HepG2 (cell line): ENCODE measurements around the gene CPN1. TPM values are rescaled to one million over a fixed set of nuclear protein-coding genes. Genes with fewer than 3 reads are reported as not detected.
A peak's percentile ranks its signal among the peaks of the same experiment; 100 is the strongest.

ENCODE experiments used
- ATAC-seq: fragments of 200-7000 bp; cut with Tn5 transposase; 3 replicates; pipeline ENCODE4 v1.9.1; 2020; ENCODE audit warnings: mild to moderate bottlenecking, moderate library complexity
- BruUV-seq: library from RNA; stranded (reverse); fragments of 400-500 nt; replicated peaks from 2 replicates; lab custom pipeline; 2021; lab: Mats Ljungman, UMichigan
- CTCF ChIA-PET: fragments of 300-600 bp; formaldehyde crosslinking; extraction: SDS; loops from one replicate; lab custom pipeline; 2021; ENCODE audit warnings: low total read pairs, inconsistent platforms, low intra/inter-chr PET ratio; lab: Yijun Ruan, JAX
- POLR2A ChIA-PET: fragments of 350-600 bp; sonication (Branson Sonifier 250); formaldehyde crosslinking; loops from one replicate; lab custom pipeline; 2020; ENCODE audit warnings: antibody characterized with exemption, inconsistent platforms; lab: Yijun Ruan, JAX
- DNase-seq: peaks from one replicate; pipeline ENCODE4 v3.0.0-alpha.2; 2015; ENCODE audit warnings: low spot score
- FAIRE-seq: peaks from 3 replicates; lab custom pipeline; 2011; peaks lifted over from hg19 to GRCh38; lab: Jason Lieb, UNC
- H2AFZ ChIP-seq: one replicate; pipeline ENCODE4 v1.6.1; 2011; ENCODE audit warnings: low read length, inconsistent platforms
- H3K27ac ChIP-seq: fragments of 300-600 bp; 3 replicates; pipeline ENCODE4 v1.8.0; 2011; ENCODE audit warnings: mixed run types, mild to moderate bottlenecking, mixed read lengths, low read length, inconsistent platforms; ENCODE audit not compliant: insufficient read depth; ENCODE audit errors: extremely low read length
- H3K27me3 ChIP-seq, 2 experiments: fragments of 200-600 bp in 1 of 2; 2 replicates in 1 of 2; 3 replicates in 1 of 2; pipeline versions ENCODE4 v1.6.0 to v1.8.0; 2011; ENCODE audit warnings: low read length in 2 of 2, mild to moderate bottlenecking in 2 of 2, moderate library complexity in 2 of 2, inconsistent platforms in 1 of 2; ENCODE audit not compliant: insufficient read depth in 2 of 2, control insufficient read depth in 1 of 2
- H3K36me3 ChIP-seq, 2 experiments: fragments of 200-600 bp in 1 of 2; replicated peaks in 1 of 2; 2 replicates in 1 of 2; 3 replicates in 1 of 2; pipeline versions ENCODE4 v1.5.1 to v1.8.0; 2011; ENCODE audit warnings: low read length in 2 of 2, inconsistent platforms in 1 of 2; ENCODE audit not compliant: insufficient read depth in 2 of 2, control insufficient read depth in 1 of 2
- H3K4me1 ChIP-seq: 2 replicates; pipeline ENCODE4 v1.5.1; 2012; ENCODE audit warnings: low read length, inconsistent platforms; ENCODE audit not compliant: insufficient read depth
- H3K4me2 ChIP-seq: 2 replicates; pipeline ENCODE4 v1.6.0; 2011; ENCODE audit warnings: low read depth, low read length, inconsistent platforms
- H3K4me3 ChIP-seq, 3 experiments: fragments of 200-600 bp in 1 of 3; sonication (generic), shearing (Covaris generic) in 1 of 3; replicated peaks in 1 of 3; 2 replicates each; pipeline ENCODE4 v1.5.1; 2011 to 2016; ENCODE audit warnings: low read length in 3 of 3, inconsistent platforms in 2 of 3, low read depth in 2 of 3, mild to moderate bottlenecking in 2 of 3, control low read depth in 1 of 3, mixed read lengths in 1 of 3; ENCODE audit not compliant: insufficient read depth in 1 of 3
- H3K79me2 ChIP-seq: one replicate; pipeline ENCODE4 v1.6.1; 2011; ENCODE audit warnings: low read length, inconsistent platforms; ENCODE audit not compliant: insufficient read depth
- H3K9ac ChIP-seq: 2 replicates; pipeline ENCODE4 v1.6.0; 2011; ENCODE audit warnings: mild to moderate bottlenecking, low read depth, low read length, inconsistent platforms; ENCODE audit not compliant: insufficient read depth
- H3K9me3 ChIP-seq: 2 replicates; pipeline ENCODE4 v1.5.1; 2012; ENCODE audit warnings: mild to moderate bottlenecking, low read length
- H4K20me1 ChIP-seq: 2 replicates; pipeline ENCODE4 v1.6.0; 2011; ENCODE audit warnings: inconsistent platforms, mild to moderate bottlenecking, low read length, moderate library complexity; ENCODE audit not compliant: insufficient read depth
- GFI1 ChIP-seq: sonication (generic); formaldehyde crosslinking; IDR thresholded peaks from 2 replicates; pipeline ENCODE4 v1.5.0; 2020; ENCODE audit warnings: missing genetic modification reagents, mild to moderate bottlenecking, borderline replicate concordance
- KMT2B ChIP-seq: IDR thresholded peaks from 2 replicates; pipeline ENCODE4 v1.6.1; 2016; ENCODE audit warnings: missing genetic modification reagents, missing compliant biosample characterization
- SNRNP70 ChIP-seq: fragments of 200-400 bp; formaldehyde crosslinking; IDR thresholded peaks from 2 replicates; pipeline ENCODE4 v1.6.1; 2017; ENCODE audit warnings: mild to moderate bottlenecking, low read depth, low read length, moderate library complexity
- ZNF160 ChIP-seq: sonication (generic); formaldehyde crosslinking; IDR thresholded peaks from 2 replicates; pipeline ENCODE4 v1.8.0; 2022; ENCODE audit warnings: mild to moderate bottlenecking, inconsistent platforms, missing genetic modification reagents
- ZNF333 ChIP-seq: sonication (generic); formaldehyde crosslinking; IDR thresholded peaks from 2 replicates; pipeline ENCODE4 v1.4.0; 2020; ENCODE audit warnings: mild to moderate bottlenecking, missing genetic modification reagents, borderline replicate concordance
- ZNF446 ChIP-seq: sonication (generic); formaldehyde crosslinking; IDR thresholded peaks from 2 replicates; pipeline ENCODE4 v1.5.0; 2020; ENCODE audit warnings: mild to moderate bottlenecking, missing genetic modification reagents
- WGBS: methylation state at CpG from one replicate; pipeline ENCODE4 v1.1.6; 2017; ENCODE audit warnings: low lambda C conversion rate; 5-methylcytosine and 5-hydroxymethylcytosine counted together
- in situ Hi-C: cut with HindIII; loops from 2 replicates; pipeline ENCODE4 v1.10.0; 2017; ENCODE audit warnings: low pct_unique_long_range_greater_than_20kb; ENCODE audit not compliant: extremely low pct_ligation_motif_present
- intact Hi-C: fragments of 100-400 bp; cut with micrococcal nuclease; formaldehyde crosslinking; loops from one replicate; pipeline ENCODE4 v1.10.0; 2022; ENCODE audit not compliant: unreplicated experiment
- polyA plus RNA-seq, 8 experiments: library from polyadenylated mRNA; depleted of rRNA in 3 of 8; stranded (reverse) in 7 of 8; unstranded in 1 of 8; fragments of >200 nt; fragmentation: Illumina TruSeq in 4 of 8; extraction: Trizol in 4 of 8; gene quantifications; 2 replicates each; pipeline versions ENCODE4 v1.2.1 to v1.2.3, GENCODE V29; 2011 to 2016; ENCODE audit warnings: low read depth in 4 of 8, missing spikeins in 1 of 8, mixed read lengths in 1 of 8; ENCODE audit not compliant: insufficient read depth in 1 of 8
- total RNA-seq, 5 experiments: library from RNA; depleted of rRNA; stranded (reverse); fragments of >200 nt; fragmentation: Illumina TruSeq; extraction: Trizol; gene quantifications; 2 replicates each; pipeline ENCODE4 v1.2.3, GENCODE V29; 2016; ENCODE audit warnings: low read depth in 1 of 5
- TF ChIP-seq, protein P1 (sequence below): sonication (generic); formaldehyde crosslinking; IDR thresholded peaks from 2 replicates; pipeline ENCODE4 v1.4.0; 2020; ENCODE audit warnings: missing genetic modification reagents
- TF ChIP-seq, protein P2 (sequence below): sonication (generic); formaldehyde crosslinking; IDR thresholded peaks from 2 replicates; pipeline ENCODE4 v1.5.1; 2020; ENCODE audit warnings: mild to moderate bottlenecking, moderate library complexity, missing genetic modification reagents
- TF ChIP-seq, protein P3 (sequence below): sonication (generic); formaldehyde crosslinking; IDR thresholded peaks from 2 replicates; pipeline ENCODE4 v1.4.0; 2020; ENCODE audit warnings: mild to moderate bottlenecking, low read depth, missing genetic modification reagents
- TF ChIP-seq, protein P4 (sequence below), 2 experiments: IDR thresholded peaks; 2 replicates each; pipeline ENCODE4 v1.6.1; 2011 to 2012; ENCODE audit warnings: low read length in 2 of 2, borderline replicate concordance in 1 of 2, low read depth in 1 of 2, mild to moderate bottlenecking in 1 of 2, moderate library complexity in 1 of 2
- TF ChIP-seq, protein P5 (sequence below), 2 experiments: fragments of 450-650 bp in 1 of 2; sonication (generic) in 1 of 2; formaldehyde crosslinking; IDR thresholded peaks; 2 replicates each; pipeline versions ENCODE4 v1.5.0 to v1.8.0; 2020 to 2022; ENCODE audit warnings: mild to moderate bottlenecking in 1 of 2, missing genetic modification reagents in 1 of 2

Gene CPN1
- total and polyA plus RNA-seq, 2 of the 13 experiments (the other 11 are each of a cell fraction or from before 2014, with no cell fraction given) = 17.3 to 35.1 TPM

DNA sequence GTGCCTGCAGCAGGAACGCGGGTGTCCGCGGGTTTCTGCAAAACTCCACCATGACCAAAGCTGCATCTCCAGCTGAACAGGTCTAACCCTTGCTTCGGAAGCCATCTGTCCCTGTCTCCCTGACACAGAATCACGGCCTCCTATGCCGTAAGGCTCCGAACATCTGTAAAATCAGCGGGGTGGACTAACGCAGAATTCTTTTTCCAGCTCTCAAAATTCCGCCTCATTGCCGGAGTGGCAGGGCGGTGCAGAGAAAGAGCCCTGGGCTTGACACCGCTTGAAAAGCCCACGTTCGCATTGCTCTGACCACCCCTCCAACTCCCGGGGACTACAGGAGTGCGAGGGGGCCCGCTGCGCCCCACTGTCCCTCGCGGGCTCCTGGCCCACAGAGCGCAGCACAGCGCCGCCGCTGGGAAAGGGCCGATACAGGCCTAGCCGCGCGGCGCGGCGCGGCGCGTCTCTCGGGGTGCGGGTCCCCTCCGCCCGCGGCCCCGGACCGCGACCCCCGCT lies 72.3 kb downstream of the CPN1 start (continued):
- TF ChIP-seq, protein P1, sequence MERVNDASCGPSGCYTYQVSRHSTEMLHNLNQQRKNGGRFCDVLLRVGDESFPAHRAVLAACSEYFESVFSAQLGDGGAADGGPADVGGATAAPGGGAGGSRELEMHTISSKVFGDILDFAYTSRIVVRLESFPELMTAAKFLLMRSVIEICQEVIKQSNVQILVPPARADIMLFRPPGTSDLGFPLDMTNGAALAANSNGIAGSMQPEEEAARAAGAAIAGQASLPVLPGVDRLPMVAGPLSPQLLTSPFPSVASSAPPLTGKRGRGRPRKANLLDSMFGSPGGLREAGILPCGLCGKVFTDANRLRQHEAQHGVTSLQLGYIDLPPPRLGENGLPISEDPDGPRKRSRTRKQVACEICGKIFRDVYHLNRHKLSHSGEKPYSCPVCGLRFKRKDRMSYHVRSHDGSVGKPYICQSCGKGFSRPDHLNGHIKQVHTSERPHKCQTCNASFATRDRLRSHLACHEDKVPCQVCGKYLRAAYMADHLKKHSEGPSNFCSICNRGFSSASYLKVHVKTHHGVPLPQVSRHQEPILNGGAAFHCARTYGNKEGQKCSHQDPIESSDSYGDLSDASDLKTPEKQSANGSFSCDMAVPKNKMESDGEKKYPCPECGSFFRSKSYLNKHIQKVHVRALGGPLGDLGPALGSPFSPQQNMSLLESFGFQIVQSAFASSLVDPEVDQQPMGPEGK (CRISPR knock-in tag) = peak; percentile 54; the same call in 1 of the 2 replicates
- TF ChIP-seq ZNF333 (0 out of 2 replicates have a peak, but pooled peaks have one; percentile 40), GFI1 (0 out of 2 replicates have a peak, but pooled peaks have one; percentile 38), KMT2B (CRISPR knock-in tag) (0 out of 2 replicates have a peak, but pooled peaks have one; percentile 27), ZNF446 (0 out of 2 replicates have a peak, but pooled peaks have one; percentile 11), ZNF160 (0 out of 2 replicates have a peak, but pooled peaks have one; percentile 17)
- TF ChIP-seq, protein P2, sequence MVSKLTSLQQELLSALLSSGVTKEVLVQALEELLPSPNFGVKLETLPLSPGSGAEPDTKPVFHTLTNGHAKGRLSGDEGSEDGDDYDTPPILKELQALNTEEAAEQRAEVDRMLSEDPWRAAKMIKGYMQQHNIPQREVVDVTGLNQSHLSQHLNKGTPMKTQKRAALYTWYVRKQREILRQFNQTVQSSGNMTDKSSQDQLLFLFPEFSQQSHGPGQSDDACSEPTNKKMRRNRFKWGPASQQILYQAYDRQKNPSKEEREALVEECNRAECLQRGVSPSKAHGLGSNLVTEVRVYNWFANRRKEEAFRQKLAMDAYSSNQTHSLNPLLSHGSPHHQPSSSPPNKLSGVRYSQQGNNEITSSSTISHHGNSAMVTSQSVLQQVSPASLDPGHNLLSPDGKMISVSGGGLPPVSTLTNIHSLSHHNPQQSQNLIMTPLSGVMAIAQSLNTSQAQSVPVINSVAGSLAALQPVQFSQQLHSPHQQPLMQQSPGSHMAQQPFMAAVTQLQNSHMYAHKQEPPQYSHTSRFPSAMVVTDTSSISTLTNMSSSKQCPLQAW (CRISPR knock-in tag) = no peak
- TF ChIP-seq, all 625 proteins: peak for 40

DNA sequence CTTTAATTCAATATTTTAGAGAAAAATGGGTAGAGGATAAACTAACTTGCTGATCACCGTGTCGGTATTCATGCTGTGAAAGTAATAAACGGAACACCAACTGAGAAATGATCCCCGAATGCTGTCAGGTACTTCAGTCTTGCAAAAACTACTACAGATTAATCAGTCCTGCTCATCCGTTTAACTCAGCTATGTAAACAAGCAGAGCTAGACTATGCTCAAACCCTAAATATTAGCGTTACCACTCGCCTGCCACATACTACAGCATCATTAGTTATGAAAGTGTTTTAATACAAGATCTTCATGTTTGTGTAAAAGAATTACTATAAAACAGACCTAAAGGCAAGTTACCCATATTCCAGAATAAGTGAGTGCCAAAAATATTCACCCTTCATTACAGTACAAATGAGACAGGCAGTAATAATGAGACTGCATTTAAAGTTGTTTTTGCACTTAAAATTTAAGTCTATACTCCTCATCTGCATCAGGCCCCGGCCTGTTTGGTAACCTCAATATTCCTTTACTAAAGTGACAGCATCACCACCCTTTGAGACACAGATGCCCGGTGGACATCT lies 72.9 kb downstream of the CPN1 start:
- H3K79me2 ChIP-seq = peaks cover 32% of the 10 kb centered on the region
- ATAC-seq (0 out of 3 replicates have a peak, but pooled peaks have one; percentile 9), FAIRE-seq (no peak), DNase-seq (no peak)
- H3K9me3 ChIP-seq = no peaks in the 10 kb centered on the region
- H3K9ac ChIP-seq = peak overlapping the region; percentile 77
- in situ Hi-C loops = no loop called here
- 4% methylated on average over 9 of the region's 9 CpGs for WGBS
- H4K20me1 ChIP-seq = no peaks in the 10 kb centered on the region
- ChIA-PET POLR2A (interaction anchor here (1.5 to 2.1 kb wide), 4 partner anchors 12 to 78 kb away, joined by 4 to 10 read pairs (median 6); no protein-coding TSS in a partner anchor), CTCF (interaction anchor here (1.1 to 2.7 kb wide), 3 partner anchors 11 to 149 kb away, joined by 3 to 9 read pairs (median 5); no protein-coding TSS in a partner anchor)
- H3K27ac ChIP-seq = peak overlapping the region; percentile 60
- H3K36me3 ChIP-seq = no peaks in the 10 kb centered on the region
- H3K4me2 ChIP-seq = peak overlapping the region; percentile 94
- H2AFZ ChIP-seq = no peak overlapping the region
- H3K4me1 ChIP-seq = peaks cover 73% of the 10 kb centered on the region
- BruUV-seq = no TSS peak
- intact Hi-C loops = loop anchor here (2.0 to 5.0 kb wide), 2 partner anchors 39 to 76 kb away; no protein-coding TSS in a partner anchor
- H3K4me3 ChIP-seq = peak overlapping the region; percentile 87 to 93 (median 93)
- H3K27me3 ChIP-seq = no peaks in the 10 kb centered on the region; a peak in 1 of 5 replicates
- TF ChIP-seq, protein P3, sequence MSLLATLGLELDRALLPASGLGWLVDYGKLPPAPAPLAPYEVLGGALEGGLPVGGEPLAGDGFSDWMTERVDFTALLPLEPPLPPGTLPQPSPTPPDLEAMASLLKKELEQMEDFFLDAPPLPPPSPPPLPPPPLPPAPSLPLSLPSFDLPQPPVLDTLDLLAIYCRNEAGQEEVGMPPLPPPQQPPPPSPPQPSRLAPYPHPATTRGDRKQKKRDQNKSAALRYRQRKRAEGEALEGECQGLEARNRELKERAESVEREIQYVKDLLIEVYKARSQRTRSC (CRISPR knock-in tag) = no peak
- TF ChIP-seq, protein P4, sequence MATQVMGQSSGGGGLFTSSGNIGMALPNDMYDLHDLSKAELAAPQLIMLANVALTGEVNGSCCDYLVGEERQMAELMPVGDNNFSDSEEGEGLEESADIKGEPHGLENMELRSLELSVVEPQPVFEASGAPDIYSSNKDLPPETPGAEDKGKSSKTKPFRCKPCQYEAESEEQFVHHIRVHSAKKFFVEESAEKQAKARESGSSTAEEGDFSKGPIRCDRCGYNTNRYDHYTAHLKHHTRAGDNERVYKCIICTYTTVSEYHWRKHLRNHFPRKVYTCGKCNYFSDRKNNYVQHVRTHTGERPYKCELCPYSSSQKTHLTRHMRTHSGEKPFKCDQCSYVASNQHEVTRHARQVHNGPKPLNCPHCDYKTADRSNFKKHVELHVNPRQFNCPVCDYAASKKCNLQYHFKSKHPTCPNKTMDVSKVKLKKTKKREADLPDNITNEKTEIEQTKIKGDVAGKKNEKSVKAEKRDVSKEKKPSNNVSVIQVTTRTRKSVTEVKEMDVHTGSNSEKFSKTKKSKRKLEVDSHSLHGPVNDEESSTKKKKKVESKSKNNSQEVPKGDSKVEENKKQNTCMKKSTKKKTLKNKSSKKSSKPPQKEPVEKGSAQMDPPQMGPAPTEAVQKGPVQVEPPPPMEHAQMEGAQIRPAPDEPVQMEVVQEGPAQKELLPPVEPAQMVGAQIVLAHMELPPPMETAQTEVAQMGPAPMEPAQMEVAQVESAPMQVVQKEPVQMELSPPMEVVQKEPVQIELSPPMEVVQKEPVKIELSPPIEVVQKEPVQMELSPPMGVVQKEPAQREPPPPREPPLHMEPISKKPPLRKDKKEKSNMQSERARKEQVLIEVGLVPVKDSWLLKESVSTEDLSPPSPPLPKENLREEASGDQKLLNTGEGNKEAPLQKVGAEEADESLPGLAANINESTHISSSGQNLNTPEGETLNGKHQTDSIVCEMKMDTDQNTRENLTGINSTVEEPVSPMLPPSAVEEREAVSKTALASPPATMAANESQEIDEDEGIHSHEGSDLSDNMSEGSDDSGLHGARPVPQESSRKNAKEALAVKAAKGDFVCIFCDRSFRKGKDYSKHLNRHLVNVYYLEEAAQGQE (IDR thresholded peaks at IDR 0.05; ENCODE audit: borderline replicate concordance in 1 of 2, low read depth in 1 of 2, low read length in 2 of 2) = no peak
- no peak for TF ChIP-seq SNRNP70
- TF ChIP-seq, protein P5, sequence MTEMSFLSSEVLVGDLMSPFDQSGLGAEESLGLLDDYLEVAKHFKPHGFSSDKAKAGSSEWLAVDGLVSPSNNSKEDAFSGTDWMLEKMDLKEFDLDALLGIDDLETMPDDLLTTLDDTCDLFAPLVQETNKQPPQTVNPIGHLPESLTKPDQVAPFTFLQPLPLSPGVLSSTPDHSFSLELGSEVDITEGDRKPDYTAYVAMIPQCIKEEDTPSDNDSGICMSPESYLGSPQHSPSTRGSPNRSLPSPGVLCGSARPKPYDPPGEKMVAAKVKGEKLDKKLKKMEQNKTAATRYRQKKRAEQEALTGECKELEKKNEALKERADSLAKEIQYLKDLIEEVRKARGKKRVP (CRISPR knock-in tag; IDR thresholded peaks at IDR 0.05) = peak in 1 of 2 experiments; percentile 4; a peak in 1 of 4 replicates
